Stimulated activated CD4-positive, alpha-beta T cell treated with anti-CD3 and anti-CD28 coated beads, Interleukin-12 subunit alpha, Interleukin-12 subunit beta, amount 100 ng/mL, for 48 hours (primary cell): ENCODE data around the gene PARK7.
"Not testable (repeated sequence)": the region's sequence is repeated elsewhere in the genome, so short reads cannot be mapped to it uniquely, and the experiment has no call there.

Experiments used
- DNase-seq, 3 donors: peaks; one replicate each; pipeline ENCODE4 v3.0.0-alpha.2; 2020; ENCODE audit warnings: low read depth in 2 of 3, low spot score in 1 of 3

PARK7 gene

GRCh38 chr1:7961216-7962013, at the start of gene PARK7:
PARK7 (plus strand) TSS chr1:7961711; CDS start chr1:7962786, 1,075 bp downstream.
- peak; percentile 99 to 100 (median 100) for DNase-seq

GRCh38 chr1:7912145-7912544, 49.4 kb upstream of the PARK7 start:
- no peak for DNase-seq

GRCh38 chr1:7912743-7913557, 48.6 kb upstream of the PARK7 start:
- no peak for DNase-seq

GRCh38 chr1:7915826-7916500, 45.5 kb upstream of the PARK7 start:
- peak in 1 of 3 donors; percentile 26 for DNase-seq

DNA sequence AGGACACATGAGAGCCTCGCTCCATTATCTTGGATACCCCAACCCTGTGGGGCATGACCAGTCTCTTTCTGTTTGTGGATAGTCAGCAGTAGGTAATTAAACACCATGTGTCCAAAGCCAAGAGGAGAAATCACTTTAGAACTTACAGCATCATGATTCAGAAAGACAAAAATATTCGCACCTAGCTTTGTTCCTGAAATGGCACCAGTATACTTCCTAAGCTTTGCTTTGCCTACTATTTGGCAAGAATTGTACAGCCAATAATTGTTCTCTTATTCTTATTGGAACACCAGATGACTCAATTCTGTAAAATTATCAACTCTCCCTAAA, 45.0 kb upstream of the PARK7 start:
- DNase-seq, result no peak

DNA sequence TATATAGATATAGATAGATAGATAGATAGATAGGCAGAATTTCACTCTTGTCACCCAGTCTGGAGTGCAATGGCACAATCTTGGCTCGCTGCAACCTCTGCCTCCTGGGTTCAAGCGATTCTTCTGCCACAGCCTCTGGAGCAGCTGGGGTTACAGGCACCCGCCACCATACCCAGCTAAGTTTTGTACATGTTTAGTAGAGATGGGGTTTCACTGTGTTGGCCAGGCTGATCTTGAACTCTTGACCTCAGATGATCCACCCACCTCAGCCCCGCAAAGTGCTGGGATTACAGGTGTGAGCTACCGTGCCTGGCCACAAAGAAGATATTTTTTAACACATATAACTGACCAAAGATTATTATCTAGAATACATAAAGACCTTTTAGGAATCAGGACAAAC, 43.5 kb upstream of the PARK7 start:
- not testable (repeated sequence) for DNase-seq

DNA sequence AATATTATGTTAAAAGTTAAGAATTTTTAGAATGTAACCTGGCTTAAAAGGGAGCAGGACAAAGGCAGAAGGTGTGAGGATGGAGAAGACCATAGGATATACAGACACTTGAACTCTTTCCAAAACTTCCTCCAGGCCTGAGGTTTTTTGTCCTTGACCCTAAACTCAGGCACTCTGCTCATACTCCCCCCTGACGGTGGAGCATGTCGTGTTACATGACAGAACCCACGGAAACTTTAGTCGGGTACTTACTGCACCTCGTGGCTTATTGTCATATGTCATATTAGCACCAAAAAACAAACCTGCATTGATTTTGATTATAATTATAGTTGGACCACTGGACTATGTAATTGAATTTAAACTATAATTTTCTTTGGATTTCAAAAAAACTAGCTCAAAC, 41.6 kb upstream of the PARK7 start:
- DNase-seq, result no peak

DNA sequence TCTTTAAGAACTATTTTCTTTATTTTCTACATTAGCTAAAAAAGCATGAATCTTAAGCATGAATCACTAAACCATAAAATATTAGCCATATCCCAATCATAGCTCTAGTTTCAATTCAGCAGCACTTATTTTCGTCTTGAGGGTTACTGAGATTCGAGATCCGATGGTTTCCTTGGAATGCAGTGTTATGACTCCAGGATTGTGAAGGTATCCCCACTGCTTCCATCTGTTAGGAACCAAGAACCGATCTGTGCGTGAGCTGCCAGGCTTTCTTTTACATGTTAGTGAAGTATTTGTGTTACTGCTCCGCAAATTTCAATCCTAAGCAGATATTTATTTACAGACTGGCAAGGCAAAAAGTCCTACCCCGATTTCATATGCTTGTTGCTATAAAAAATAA, 39.7 kb upstream of the PARK7 start:
- DNase-seq, result no peak

GRCh38 chr1:7922301-7922700, 39.2 kb upstream of the PARK7 start:
- DNase-seq, result no peak

- DNase-seq, result not testable (repeated sequence)
These were observed 34.5 kb upstream of the PARK7 start for GRCh38 chr1:7927061-7927460.

GRCh38 chr1:7928247-7928646, 33.3 kb upstream of the PARK7 start:
- no peak for DNase-seq

DNA sequence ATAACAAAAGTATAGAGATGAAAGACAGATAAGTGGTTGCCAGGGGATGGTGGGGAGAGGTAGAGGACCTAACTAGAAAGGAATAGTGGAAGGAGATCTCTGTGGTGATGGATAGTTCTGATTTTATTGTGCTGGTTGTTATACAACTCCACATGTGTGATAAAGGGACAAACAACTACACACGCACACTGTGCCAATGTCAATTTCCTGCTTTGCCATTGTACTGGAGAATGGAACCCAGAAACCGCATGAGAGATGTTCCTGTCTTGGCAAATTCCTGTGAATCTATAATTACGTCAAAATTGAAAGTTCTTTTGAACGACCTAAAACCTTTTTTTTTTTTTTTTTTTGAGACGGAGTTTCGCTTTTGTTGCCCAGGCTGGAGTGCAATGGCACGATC, 31.9 kb upstream of the PARK7 start:
- DNase-seq, result no peak

DNA sequence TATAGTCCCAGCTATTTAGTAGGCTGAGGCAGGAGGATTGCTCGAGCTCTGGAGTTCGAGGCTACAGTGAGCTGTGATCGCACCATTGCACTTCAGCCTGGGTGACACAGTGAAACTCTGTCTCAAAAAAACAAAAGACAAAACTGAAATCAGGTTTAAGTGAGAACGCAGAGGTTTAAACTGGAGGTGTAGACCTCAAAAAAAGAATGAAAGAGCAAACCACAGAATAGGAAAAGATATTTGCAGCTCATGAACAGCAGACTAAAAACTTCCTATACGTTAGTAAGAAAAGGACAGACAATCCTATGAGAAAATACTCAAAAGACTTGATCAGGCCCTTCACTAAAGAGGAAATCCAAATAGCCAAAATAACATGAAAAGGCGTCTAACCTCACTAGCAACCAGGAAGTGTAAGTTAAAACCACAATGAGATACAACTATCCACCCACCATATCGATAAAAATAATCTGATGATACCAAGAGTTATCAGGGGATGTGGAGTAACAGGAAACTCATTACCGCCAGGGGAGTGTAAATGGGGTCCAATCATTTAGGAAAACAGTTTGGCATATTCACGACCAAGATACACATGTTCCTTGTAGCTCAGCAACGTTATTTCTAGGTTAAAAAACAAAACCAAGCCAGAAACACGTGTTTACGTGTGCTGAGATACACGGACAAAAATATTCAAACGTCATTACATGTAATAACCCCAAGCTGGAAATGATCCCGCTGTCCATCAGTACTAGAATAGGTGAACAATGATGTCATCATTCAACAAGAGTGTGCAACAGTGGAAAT, 30.7 kb upstream of the PARK7 start:
- peak in 1 of 3 donors; percentile 11 for DNase-seq

GRCh38 chr1:7931446-7931812, 30.1 kb upstream of the PARK7 start:
- DNase-seq, result no peak

DNA sequence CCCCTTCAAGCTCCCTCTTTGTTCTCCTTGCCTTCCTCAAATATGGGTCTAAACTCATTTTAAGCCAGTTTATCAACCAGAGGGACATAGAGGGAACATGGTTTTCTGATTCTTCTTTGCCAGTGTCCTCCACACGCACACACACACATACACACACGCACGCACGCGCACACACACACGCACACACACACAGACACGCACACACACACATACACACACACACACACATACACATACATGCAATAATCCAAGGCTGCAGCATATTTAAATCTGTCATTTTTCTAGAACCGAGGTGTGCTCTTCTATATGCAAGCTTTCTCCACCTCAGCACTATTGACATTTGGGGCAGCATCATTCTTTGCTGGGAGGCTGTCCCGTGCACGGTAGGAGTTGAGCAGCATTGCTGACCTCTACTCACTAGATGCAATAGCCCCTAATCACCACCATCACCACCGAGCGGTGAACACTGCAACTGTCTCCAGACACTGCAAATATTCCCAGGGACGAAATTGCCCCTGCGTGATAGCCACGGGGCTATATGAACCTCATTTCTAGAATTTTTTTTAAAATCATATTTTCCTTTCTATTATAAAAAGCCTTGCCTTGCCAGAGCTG, 28.9 kb upstream of the PARK7 start:
- no peak for DNase-seq

GRCh38 chr1:7938070-7938469, 23.4 kb upstream of the PARK7 start:
- DNase-seq, result no peak

DNA sequence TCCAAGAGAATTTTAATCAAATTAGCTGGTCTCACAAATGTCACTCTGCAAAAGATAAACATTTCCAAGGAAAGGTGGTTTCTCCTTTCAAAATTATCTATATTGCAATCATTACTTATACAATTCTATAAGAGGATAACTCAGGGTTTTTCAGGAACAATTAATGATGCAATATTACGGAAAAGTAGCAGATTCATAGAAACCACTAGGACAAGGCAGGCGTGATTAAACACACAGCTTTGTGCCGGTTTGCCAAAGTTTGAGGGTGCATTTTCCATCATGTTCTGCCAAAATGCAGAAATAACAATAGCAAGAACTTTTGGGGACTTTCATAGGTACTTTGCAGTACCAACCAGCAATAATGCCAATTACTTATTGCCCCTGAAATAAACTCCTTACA, 21.5 kb upstream of the PARK7 start:
- no peak for DNase-seq

- peak; percentile 66 to 78 (median 76) for DNase-seq
These were observed 20.6 kb upstream of the PARK7 start, which contains the start of gene TNFRSF9 for GRCh38 chr1:7940745-7941436. TNFRSF9 (minus strand) TSS chr1:7940839; CDS start chr1:7939994, 845 bp downstream.

DNA sequence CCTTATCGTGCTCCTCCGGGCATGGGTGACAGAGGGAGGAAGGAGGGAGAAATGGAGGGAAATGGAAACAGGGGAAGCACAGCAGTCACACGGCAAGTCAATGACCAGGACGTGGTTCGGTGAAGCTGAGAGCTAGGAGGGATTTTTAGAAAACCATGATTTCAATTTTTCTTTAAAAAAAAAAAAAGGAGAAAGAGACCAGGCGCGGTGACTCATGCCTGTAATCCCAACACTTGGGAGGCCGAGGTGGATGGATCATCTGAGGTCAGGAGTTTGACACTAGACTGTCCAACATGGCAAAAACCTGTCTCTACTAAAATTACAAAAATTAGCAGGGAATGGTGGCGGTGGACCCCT, 20.1 kb upstream of the PARK7 start:
- no peak for DNase-seq
